GM21737 (cell line): Measurements from ENCODE around the gene SPEF1.
"Not testable (repeated sequence)": the region's sequence is repeated elsewhere in the genome, so short reads cannot be mapped to it uniquely, and the experiment has no call there.

ENCODE experiments used
- ATAC-seq: cut with Tn5 transposase; IDR thresholded peaks from one replicate; pipeline ENCODE4 v1.9.1; 2021; ENCODE audit warnings: mild to moderate bottlenecking, moderate library complexity; ENCODE audit not compliant: unreplicated experiment

The SPEF1 gene

DNA sequence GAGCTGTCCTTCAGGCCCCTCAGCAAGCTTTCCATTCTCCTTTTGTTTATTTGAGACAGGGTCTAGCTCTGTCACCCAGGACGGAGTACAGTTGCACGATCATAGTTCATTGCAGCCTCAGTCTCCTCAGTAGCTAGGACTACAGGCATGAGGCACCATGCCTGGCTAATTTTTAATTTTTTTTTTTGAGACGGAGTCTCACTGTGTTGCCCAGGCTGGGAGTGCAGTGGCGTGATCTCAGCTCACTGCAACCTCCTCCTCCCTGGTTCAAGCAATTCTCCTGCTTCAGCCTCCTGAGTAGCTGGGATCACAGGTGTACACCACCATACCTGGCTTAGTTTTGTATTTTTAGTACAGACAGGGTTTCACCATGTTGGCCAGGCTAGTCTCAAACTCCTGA is 8.0 kb upstream of the SPEF1 start:
- not testable (repeated sequence) for ATAC-seq

DNA sequence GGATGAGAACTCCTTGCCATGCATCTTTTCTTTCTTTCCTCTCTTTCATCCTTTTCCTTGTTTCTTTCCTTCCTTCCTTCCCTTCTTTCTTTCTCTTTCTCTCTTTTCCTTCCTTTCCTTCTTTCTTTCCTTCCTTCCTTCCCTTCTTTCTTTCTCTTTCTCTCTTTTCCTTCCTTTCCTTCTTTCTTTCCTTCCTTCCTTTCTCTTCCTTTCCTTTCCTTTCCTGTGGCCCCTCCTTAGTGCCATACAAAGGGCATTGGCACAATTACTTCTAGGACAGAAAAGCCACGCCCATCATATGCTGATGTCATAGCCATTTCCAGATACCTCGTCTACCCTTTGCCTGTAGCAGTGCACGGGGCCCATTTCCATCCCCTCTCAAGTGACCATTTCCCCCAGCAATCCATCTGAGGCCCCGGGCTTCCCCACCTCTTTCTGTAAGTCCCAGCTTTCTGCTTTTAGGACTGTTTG is 7.5 kb upstream of the SPEF1 start:
- no peak for ATAC-seq

DNA sequence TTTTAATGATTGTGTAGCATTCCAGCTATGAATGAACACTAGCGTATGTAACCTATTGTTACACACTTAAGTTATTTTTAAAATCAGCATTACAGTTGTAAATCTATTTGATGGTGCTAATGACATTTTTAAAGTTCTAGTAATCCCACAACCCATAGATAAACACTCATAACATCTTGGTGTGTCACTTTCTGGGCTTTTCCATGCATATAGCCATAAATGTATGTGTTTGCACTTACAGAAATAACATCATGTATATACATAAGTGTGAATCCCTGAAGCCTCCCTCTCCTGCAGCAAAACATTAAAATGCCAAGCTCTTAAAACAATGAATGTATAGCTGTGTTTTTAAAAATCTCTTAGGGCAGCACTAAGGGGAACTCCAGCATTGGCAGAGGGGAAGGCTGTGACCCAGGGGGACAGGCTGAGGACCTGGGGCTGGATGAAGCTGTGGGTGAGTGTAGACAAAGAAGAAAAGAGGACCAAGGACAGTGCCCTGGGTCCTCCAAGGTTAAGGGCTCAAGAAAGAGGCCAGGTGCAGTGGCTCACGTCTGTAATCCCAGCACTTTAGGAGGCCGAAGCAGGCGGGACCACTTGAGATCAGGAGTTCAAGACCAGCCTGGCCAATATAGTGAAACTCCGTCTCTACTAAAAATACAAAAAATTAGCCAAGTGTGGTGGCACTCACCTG is 6.2 kb upstream of the SPEF1 start:
- no peak for ATAC-seq

DNA sequence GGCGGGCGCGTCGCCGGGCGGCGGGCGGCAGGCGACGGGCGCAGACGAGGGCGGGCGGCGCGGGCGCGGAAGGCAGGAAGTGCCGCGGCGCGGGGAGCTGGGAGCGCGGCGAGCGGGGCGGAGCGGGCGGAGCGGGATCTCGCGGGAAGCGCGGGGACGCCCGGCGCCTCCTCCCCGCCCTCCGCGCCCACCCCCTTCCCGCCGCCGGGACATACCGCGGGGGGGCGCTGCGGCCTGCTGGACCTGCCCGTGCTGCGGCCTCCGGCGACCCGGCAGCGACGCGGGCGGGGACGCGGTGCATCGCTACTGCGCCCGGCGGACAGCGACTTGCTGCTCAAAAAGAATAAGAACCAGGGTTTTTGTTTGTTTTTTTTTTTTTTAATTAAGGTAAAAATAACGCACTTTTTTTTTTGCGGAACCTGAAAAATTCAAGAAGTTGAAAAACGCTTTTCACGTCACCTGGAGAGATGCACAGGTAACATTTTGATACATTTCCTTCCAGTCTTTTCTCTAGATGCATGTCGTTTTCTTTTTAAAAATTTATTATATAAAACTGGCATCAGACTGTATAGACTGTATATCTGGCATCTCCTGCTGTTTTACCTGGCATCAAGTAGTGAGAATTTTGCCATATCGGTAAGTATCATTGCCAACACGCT is 5.5 kb upstream of the SPEF1 start, which contains the start of gene CENPB:
Gene CENPB (minus strand): TSS at position 76 of the 659 bp plus-strand sequence. CDS start 257 bp downstream, outside the sequence.
- ATAC-seq: peak; percentile 72

DNA sequence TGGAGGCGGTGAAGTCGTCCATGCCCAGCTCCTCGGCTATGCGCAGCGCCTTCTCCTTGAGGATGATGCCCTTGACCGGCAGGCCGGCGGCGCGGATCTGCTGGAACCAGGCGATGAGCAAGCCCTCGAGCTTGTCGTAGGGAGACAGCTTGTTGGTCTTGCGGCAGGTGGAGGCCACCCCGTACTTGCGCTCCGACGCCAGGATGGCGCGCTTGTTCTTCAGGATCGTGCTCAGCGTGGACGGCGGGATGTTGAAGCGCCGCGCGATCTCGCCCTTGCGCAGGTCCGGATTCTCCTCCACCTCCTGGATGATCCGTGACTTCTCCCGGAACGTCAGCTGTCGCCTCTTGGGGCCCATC is 4.9 kb upstream of the SPEF1 start:
- ATAC-seq: peak; percentile 17

DNA sequence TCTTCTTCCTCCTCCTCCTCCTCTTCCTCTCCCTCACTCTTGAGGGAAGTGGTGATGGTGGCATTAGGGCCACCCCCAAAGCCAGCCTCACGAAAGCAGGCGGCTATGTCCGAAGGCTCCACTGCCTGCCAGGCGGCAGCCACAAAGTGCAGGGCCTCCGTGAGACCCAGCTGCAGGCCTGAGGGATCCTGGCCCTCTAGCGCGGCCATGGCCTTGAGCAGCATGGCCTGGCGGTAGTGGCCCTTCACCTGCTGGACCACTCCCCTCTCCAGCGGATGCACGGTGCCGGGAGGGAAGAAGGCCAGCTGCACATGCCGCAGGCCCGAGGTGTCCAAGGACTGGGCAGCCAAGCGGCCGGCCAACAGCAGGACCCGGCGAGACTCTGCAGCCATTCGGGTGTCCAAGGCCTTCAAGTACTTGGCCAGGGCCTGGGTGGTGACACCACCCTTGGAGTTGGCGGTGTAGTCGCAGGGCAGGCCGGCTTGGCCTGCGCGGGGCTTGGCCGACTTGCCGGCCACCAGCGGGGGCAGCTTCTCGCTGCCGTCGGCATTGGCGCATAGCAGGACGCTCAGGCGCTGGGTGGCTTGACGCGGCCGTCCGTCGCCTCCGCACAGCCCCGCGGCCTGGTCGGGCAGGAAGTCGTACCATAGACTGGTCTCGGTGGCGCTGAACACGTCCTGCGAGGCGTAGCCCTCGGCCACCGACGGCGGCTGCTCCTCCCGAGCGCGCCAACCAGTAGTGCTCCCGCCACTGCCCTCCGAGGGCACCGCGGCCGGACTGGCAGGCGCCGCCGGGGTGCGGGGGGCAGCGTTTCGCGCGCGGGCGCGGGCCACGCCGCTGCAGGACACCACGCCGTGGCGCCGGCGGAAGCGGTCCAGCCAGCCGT is 4.2 kb upstream of the SPEF1 start:
- no peak for ATAC-seq

DNA sequence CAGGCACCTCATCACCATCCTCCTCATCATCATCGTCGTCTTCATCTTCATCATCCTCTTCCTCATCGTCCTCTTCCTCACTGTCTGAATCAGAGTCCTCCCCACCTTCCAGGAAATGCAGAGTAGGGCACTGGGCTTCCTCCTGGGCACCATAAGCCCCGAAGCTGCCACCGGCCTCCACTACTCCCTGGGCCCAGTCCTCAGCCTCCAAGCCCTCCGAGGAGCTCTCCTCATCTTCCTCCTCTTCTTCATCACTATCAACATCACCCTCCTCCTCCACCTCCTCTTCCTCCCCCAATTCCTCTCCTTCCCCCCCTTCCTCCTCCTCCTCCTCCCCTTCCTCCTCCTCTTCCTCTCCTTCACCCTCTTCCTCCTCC is 3.6 kb upstream of the SPEF1 start:
- no peak for ATAC-seq

DNA sequence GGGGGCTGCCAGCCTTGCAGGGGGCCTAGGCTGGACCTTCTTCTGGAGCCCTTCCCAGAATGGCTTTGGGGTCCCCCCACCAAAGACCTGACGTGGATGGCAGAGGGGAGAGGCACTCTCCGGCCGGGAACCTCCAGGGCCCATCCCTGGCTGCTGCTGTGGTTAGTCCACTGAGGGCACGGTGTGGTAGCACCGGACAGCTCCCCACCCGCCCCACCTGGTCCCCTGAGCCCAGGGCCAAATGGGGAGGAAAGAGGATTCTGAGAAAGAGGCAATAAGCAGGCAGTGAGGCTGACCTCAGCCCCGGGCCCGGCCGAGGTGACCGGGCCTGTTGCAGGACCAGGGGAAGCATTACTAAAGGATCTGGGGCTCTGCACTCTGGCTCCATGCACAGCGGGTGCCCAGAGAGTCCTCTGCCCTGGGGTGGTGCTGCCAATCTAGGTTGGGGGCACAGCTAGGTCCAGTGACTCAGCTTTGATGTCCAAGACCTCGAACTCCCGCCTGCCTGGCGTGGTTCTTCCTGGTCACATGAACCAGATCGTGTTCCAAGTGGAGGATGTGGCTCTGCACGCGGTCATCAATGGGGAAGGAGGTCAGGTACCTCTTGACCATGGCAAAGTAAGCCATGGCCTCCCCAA is 3.1 kb upstream of the SPEF1 start:
- no peak for ATAC-seq

DNA sequence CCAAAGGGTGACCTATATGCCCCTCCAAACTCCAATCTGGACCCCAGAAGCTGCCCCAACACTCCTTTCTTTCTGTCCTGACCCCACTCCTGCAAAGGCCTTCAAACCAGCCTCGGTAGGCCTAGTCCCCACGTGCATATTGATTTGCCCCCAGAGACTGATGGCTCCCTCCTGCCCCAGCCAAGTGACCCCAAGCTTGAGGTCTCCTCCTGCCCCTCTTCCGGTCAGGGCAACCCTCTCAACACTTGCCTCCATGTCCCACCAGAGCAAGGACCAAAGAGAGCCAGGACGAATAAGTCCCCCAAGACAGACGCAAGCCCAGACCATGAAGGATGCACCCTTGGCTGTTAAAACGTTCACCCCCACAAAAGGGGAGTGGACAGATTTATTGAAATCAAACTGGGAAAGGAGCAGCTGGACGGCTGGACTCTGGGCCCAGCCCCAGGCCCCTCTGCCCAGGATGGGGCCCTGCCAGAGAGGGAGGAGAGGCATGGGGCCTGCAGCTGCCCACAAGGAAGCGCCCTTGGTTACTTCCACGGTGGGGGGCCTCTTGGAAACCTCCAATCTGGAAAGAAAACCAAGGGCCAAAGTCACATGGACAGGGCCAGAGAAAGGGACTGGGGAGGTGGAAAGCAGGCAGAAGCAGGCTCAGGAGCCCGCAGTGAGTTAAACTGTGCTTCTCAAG is 2.4 kb upstream of the SPEF1 start:
- ATAC-seq: no peak

DNA sequence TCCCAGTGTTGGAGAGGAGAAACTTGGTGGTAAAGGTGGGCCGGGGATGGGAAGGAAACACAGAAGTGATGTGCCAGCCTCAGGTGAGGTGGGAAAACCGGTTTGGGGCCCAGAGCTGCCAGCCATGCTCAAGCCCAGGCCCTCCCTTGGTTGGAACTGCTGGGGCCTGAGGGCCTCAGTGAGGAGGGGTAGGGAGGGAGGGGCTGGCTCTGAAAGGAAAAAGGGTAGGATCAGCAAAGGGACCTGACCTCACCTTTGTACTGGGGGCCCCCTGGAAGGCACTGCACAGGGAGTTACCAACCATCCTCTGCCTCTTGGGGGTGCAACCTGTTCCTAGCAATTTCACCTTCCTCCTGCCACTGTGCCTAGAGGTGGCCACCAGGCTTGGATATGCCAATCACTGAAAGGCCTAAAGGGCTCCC is 1.8 kb upstream of the SPEF1 start:
- ATAC-seq: no peak

DNA sequence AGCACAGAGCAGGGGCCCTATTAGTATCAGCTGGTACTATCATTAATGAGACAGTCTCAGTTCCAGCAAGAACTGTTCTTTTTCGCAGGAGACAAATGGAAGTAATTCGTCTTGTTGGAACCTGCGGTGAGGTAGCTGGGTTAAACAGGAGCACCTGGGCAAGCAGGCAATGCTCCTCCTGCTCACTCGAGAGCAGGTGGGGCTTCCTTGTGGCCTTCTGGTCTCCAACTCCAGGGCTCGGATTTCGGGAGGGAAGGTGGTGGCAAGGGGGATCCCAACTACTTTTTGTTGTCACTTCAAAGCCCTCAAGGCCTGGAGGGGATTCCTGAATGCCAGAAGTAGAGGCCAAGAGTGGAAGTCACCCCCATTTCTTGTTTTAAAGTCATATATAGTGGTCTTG is 1.3 kb upstream of the SPEF1 start:
- no peak for ATAC-seq

DNA sequence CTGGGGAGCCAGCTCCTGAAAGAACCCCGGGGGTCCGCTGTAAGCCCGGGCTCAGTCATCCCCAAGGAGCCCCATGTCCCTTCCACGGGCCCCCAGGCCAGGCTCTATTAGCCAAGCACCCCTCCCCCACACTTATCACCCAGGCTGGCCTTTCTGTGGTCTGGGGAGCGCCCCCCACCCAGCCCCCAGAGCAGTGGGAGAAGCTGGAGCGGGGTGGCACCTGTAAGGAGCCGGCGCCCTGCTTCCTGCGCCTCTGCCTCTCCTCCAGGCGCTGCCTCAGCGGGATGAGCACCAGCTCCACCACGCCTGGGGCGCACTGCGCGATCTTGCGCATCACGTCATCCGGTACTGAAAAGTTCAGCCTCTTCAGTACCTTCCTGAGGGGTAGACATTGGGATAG is 2.3 kb downstream of the SPEF1 start:
- ATAC-seq: no peak

DNA sequence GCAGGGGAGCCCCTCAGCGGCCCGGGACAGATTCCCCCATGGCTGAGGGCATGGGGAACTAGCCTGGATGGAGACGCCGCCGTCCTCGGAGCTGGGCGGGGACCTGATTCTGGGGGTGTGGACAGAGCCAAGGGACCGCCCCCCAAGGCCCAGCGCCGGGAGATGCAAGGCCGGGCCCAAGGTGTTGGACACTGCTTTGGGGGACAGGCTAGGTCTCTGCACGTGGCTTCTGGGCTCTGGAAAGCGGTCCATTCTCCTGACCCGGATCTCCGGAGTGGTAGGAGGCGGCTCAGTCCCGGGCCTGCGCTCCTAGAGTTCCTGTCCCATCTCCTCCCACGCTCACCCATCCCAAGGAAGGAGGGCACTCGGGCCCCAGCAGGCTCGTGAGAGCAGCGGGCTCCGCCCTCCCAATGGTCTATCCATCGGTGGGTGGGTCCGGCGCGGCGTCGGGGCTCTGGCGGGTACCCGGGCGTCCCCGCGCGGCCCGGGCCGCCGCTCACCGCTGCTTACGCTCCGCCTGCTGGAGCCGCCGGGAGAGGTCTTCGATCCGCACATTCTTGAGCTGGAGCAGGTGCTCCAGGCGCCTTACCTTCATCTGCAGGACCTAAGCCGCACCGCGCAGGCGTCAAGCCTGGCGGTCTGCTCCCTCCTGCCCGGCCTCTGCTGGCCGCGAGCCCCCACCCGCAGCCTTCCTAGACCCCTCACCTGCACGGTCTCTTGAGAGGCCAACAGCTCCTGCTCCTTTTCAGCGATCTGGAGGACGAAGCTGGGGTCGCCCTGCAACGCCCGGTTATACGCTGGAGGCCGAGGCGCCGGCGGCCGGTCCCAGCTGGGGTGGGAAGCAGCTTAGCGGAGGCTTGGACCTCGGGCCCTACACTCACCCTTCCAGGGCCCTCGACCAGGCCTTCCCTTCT is 3.3 kb downstream of the SPEF1 start:
- no peak for ATAC-seq

DNA sequence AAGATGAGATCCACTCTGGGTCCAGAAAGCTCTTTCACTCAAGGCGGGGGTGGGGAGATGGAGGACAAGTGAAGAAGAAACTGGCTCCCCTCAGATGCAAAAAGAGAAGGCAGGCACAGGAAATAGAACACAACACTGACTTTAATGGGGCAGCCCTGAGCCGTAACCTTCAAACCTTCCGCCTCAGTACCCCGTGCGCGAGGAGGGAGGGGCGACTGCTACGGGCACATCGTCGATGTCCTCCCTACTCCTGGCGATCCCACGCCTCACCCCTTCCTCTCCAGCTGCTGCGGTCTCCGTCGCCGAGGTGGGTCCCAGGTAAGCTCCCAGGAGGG is 3.9 kb downstream of the SPEF1 start:
- no peak for ATAC-seq

DNA sequence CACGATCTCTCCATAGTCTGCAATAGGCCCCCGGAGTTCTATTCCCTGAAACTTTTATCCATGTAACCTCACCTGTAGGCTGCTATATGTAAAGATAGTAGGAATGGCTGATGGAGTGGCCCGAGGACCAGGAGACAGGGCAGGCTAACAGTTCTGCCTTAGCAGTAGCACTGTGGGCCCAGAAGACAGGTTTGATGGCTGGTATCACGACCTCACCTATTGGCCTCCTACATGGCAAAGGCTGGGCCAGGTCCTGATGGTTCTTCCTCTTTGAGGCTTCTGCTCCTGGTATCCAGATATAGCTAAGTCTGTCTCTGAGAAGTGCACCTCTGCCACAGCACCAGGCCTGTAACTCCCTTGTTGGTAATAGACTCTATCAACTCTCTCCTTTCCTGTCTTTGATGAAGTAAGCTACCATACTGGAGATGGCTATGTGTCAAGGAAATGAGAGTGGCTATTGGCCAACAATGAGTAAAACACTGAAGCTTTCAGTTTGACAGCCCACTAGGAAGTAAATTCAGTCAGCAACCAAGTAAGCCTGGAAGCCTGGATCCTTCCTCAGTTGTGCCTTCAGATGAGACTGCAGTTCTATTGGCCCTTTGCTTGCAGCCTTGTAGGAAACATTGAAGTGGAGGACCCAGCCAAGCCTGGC is 5.7 kb downstream of the SPEF1 start:
- no peak for ATAC-seq

DNA sequence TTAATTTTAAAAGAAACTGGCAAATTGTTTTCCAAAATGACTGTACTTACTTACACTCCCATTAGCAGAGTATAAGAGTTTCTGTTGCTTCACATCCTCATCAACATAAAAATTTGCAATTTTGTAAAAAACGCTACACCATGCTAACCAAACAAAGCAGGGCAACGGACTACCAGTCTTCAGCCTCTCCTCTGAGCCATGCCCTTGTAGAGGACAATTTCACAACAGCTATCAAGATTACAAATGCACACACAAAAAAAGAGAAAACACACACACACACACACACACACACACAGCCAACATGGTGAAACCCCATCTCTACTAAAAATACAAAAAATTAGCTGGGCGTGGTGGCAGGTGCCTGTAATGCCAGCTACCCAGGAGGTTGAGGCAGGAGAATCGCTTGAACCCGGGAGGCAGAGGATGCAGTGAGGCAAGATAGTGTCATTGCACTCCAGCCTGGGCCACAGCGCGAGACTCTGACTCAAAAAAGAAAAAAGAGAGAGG is 9.6 kb downstream of the SPEF1 start:
- ATAC-seq: no peak

DNA sequence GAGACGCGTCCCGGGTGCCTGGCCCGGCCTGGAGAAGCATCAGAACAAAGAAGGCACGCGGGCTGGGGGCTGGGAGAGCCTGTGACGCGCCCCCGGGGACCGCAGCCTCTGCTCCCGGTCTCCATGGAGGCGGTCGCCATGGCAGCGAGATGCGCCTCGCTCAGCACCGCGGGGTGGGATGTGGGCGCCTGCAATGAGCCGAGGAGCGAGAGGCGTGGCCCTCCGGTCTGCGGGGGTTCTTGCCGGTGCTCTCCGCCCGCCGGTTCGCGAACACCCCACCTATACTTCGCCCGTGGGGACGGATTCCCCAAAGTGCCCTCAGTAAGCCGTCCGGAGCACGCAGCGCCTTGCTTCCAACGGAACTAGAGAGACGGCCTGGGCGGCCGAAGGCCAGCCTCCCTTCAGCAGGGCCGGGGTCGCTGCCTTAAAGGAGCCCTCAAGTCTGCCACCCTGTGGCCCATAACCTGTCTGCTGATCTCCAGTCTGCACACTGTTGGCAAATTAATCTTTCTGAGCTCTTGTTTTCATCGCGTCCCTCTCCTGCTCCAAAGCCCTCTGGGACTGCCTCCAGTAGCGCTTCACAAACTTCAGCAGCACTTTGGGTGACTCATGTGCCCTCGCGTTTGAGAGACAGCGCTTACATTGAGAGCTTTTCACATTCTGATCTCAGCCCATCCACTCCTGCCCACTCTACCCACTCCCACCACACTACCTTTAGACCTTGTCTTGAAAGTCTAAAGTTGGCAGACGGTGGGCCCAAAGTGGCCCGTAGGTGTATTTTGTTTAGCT is 12.7 kb downstream of the SPEF1 start:
- peak; percentile 38 for ATAC-seq
